GM12878 (cell line): ENCODE data around the gene GABPA. TPM values are rescaled to one million over a fixed set of nuclear protein-coding genes. Genes with fewer than 3 reads are reported as not detected.

ENCODE experiments used
- ATAC-seq: fragments of 200-7000 bp; cut with Tn5 transposase; 3 replicates; pipeline ENCODE4 v1.9.1; 2020; ENCODE audit warnings: mild to moderate bottlenecking, moderate library complexity
- BruUV-seq: library from RNA; stranded (reverse); fragments of 400-500 nt; replicated peaks from 2 replicates; lab custom pipeline; 2021; lab: Mats Ljungman, UMichigan
- CTCF ChIA-PET: fragments of 300-600 bp; sonication (Branson Sonifier 250); formaldehyde crosslinking; extraction: SDS; loops from one replicate; lab custom pipeline; 2021; ENCODE audit warnings: inconsistent platforms; lab: Yijun Ruan, JAX
- POLR2A ChIA-PET: fragments of 350-600 bp; formaldehyde crosslinking; extraction: SDS; loops from one replicate; lab custom pipeline; 2021; ENCODE audit warnings: inconsistent platforms; lab: Charles Lee
- RAD21 ChIA-PET: fragments of 300-600 bp; sonication (Branson Sonifier 250); formaldehyde crosslinking; loops from one replicate; lab custom pipeline; 2023; ENCODE audit warnings: antibody characterized with exemption; ENCODE audit not compliant: unreplicated experiment; lab: Charles Lee
- SMC1A ChIA-PET: fragments of 300-600 bp; sonication (Branson Sonifier 250); formaldehyde crosslinking; loops from one replicate; lab custom pipeline; 2023; ENCODE audit not compliant: unreplicated experiment, uncharacterized antibody; lab: Charles Lee
- DNase-seq: peaks from one replicate; pipeline ENCODE4 v3.0.0-alpha.2; 2011; ENCODE audit warnings: low read depth, low spot score
- FAIRE-seq: peaks from 3 replicates; lab custom pipeline; 2011; peaks lifted over from hg19 to GRCh38; lab: Jason Lieb, UNC
- H2AFZ ChIP-seq: 2 replicates; pipeline ENCODE4 v1.6.0; 2011; ENCODE audit warnings: low read depth, low read length, control low read depth; ENCODE audit not compliant: control insufficient read depth
- H3K27ac ChIP-seq: 2 replicates; pipeline ENCODE4 v1.5.1; 2011; ENCODE audit warnings: control low read depth; ENCODE audit not compliant: control insufficient read depth, insufficient read depth
- H3K27me3 ChIP-seq, 2 experiments: replicated peaks in 1 of 2; 2 replicates each; pipeline versions ENCODE4 v1.6.0 to v1.6.1; 2011; ENCODE audit warnings: low read length in 1 of 2; ENCODE audit not compliant: control insufficient read depth in 2 of 2, insufficient read depth in 2 of 2
- H3K36me3 ChIP-seq, 2 experiments: 2 replicates each; pipeline ENCODE4 v1.5.1; 2011; ENCODE audit warnings: low read length in 1 of 2; ENCODE audit not compliant: control insufficient read depth in 2 of 2, insufficient read depth in 2 of 2
- H3K4me1 ChIP-seq: 2 replicates; pipeline ENCODE4 v1.6.1; 2011; ENCODE audit warnings: mild to moderate bottlenecking, low read length, moderate library complexity, mixed read lengths; ENCODE audit not compliant: control insufficient read depth, insufficient read depth
- H3K4me2 ChIP-seq: 2 replicates; pipeline ENCODE4 v1.6.0; 2011; ENCODE audit warnings: control low read depth; ENCODE audit not compliant: control insufficient read depth, insufficient read depth
- H3K4me3 ChIP-seq: fragments of 200-600 bp; sonication (generic); 2 replicates; pipeline ENCODE4 v1.5.1; 2016
- H3K79me2 ChIP-seq: 2 replicates; pipeline ENCODE4 v1.6.0; 2011; ENCODE audit warnings: low read length; ENCODE audit not compliant: control insufficient read depth, insufficient read depth
- H3K9ac ChIP-seq: 2 replicates; pipeline ENCODE4 v1.8.0; 2011; ENCODE audit warnings: low read length, control low read depth, mixed read lengths; ENCODE audit not compliant: control insufficient read depth, insufficient read depth
- H3K9me3 ChIP-seq: replicated peaks from 3 replicates; pipeline ENCODE4 v1.5.1; 2011; ENCODE audit warnings: mild to moderate bottlenecking, low read length; ENCODE audit not compliant: control insufficient read depth, insufficient read depth
- H4K20me1 ChIP-seq: 2 replicates; pipeline ENCODE4 v1.6.0; 2011; ENCODE audit not compliant: control insufficient read depth, insufficient read depth
- ASH2L ChIP-seq: fragments of 300-600, 200-600 bp; sonication (generic); IDR thresholded peaks from 2 replicates; pipeline ENCODE4 v1.6.1; 2017; ENCODE audit warnings: low read depth, mild to moderate bottlenecking, borderline replicate concordance
- ATF7 ChIP-seq: fragments of 450-650 bp; IDR thresholded peaks from 2 replicates; pipeline ENCODE4 v1.6.1; 2016; ENCODE audit warnings: low read depth, mild to moderate bottlenecking
- BCL11A ChIP-seq: IDR thresholded peaks from 2 replicates; pipeline ENCODE4 v1.6.1; 2011; ENCODE audit warnings: low read depth, low read length
- BHLHE40 ChIP-seq, 2 experiments: fragments of 450-650 bp in 1 of 2; IDR thresholded peaks; 2 replicates each; pipeline ENCODE4 v1.6.1; 2011 to 2017; ENCODE audit warnings: low read depth in 2 of 2, borderline replicate concordance in 1 of 2, improper control_type of control experiment in 1 of 2, low read length in 1 of 2, mild to moderate bottlenecking in 1 of 2
- EED ChIP-seq: sonication (generic); IDR thresholded peaks from 2 replicates; pipeline ENCODE4 v1.6.1; 2016; ENCODE audit warnings: antibody characterized with exemption, low read depth
- ELK1 ChIP-seq: IDR thresholded peaks from 2 replicates; pipeline ENCODE4 v1.6.1; 2012; ENCODE audit warnings: low read depth, low read length, improper control_type of control experiment
- ETV6 ChIP-seq, 2 experiments: fragments of 450-650 bp in 1 of 2; IDR thresholded peaks in 1 of 2; conservative IDR thresholded peaks in 1 of 2; 2 replicates each; pipeline ENCODE4 v1.6.1; 2014; ENCODE audit warnings: antibody characterized with exemption in 1 of 2, borderline replicate concordance in 1 of 2, low read depth in 1 of 2, mild to moderate bottlenecking in 1 of 2, moderate library complexity in 1 of 2
- MTA2 ChIP-seq: fragments of 450-650 bp; IDR thresholded peaks from 2 replicates; pipeline ENCODE4 v1.6.1; 2016; ENCODE audit warnings: low read depth, mild to moderate bottlenecking, moderate library complexity
- NR2C2 ChIP-seq: IDR thresholded peaks from 2 replicates; pipeline ENCODE4 v1.6.1; 2011; ENCODE audit warnings: borderline replicate concordance, low read depth; ENCODE audit not compliant: control insufficient read depth, insufficient read length
- PAX5 ChIP-seq: IDR thresholded peaks from 2 replicates; pipeline ENCODE4 v1.6.1; 2011; ENCODE audit warnings: low read depth, low read length, borderline replicate concordance
- POLR2A ChIP-seq: IDR thresholded peaks from 2 replicates; pipeline ENCODE4 v1.6.1; 2011; ENCODE audit warnings: low read depth, mild to moderate bottlenecking, low read length
- RUNX3 ChIP-seq: IDR thresholded peaks from 2 replicates; pipeline ENCODE4 v1.6.1; 2012; ENCODE audit warnings: low read length, inconsistent platforms
- SIN3A ChIP-seq: IDR thresholded peaks from 2 replicates; pipeline ENCODE4 v1.6.1; 2012; ENCODE audit warnings: low read depth, low read length, improper control_type of control experiment
- TCF7 ChIP-seq: IDR thresholded peaks from 2 replicates; pipeline ENCODE4 v1.6.1; 2014; ENCODE audit warnings: antibody characterized with exemption, borderline replicate concordance
- USF2 ChIP-seq: IDR thresholded peaks from 2 replicates; pipeline ENCODE4 v1.6.1; 2011; ENCODE audit warnings: low read depth, low read length, improper control_type of control experiment, borderline replicate concordance
- ZBED1 ChIP-seq: IDR thresholded peaks from 2 replicates; pipeline ENCODE4 v1.6.1; 2016; ENCODE audit warnings: borderline replicate concordance
- ZNF622 ChIP-seq: fragments of 450-650 bp; IDR thresholded peaks from 2 replicates; pipeline ENCODE4 v1.6.1; 2017; ENCODE audit warnings: mild to moderate bottlenecking, inconsistent platforms
- whole genome bisulfite sequencing: methylation state at CpG from one replicate; pipeline ENCODE4 v1.1.6; 2016; ENCODE audit warnings: low lambda C conversion rate; ENCODE audit not compliant: insufficient replicate concordance, insufficient coverage; ENCODE audit errors: missing lambda C conversion rate; 5-methylcytosine and 5-hydroxymethylcytosine counted together
- in situ Hi-C: fragments of 300-500 bp; cut with MboI; formaldehyde crosslinking; loops from 9 replicates; pipeline ENCODE4 v1.14.3; 2018; ENCODE audit warnings: mixed read lengths
- intact Hi-C: fragments of 100-400 bp; cut with micrococcal nuclease; formaldehyde crosslinking; loops from one replicate; pipeline ENCODE4 v1.14.2; 2022; ENCODE audit not compliant: unreplicated experiment
- polyA plus RNA-seq, 11 experiments: library from polyadenylated mRNA; depleted of rRNA in 4 of 11; unstranded in 6 of 11; stranded (reverse) in 5 of 11; fragments of >200 nt; fragmentation: Nextera tagmentation in 4 of 11; fragmentation: Illumina TruSeq in 1 of 11; extraction: Ambion mirVana in 4 of 11; extraction: Trizol in 1 of 11; gene quantifications; 1 replicate in 1 of 11; 2 replicates in 10 of 11; pipeline versions ENCODE4 v1.2.1 to v1.2.3, GENCODE V29; 2011 to 2016; ENCODE audit warnings: inconsistent platforms in 2 of 11, missing spikeins in 2 of 11, low read depth in 1 of 11
- total RNA-seq, 4 experiments: library from RNA; depleted of rRNA in 3 of 4; stranded (reverse); fragments of >200 nt in 3 of 4; fragmentation: Illumina TruSeq in 1 of 4; extraction: Trizol in 1 of 4; gene quantifications; 2 replicates each; pipeline versions ENCODE4 v1.2.1 to v1.2.3, GENCODE V29; 2013 to 2021
- TF ChIP-seq, protein P1 (sequence below): fragments of 450-650 bp; formaldehyde crosslinking; IDR thresholded peaks from 2 replicates; pipeline ENCODE4 v1.5.0; 2022; ENCODE audit warnings: mild to moderate bottlenecking, missing genetic modification characterization

GABPA gene
- total and polyA plus RNA-seq, 10 of the 15 experiments (the other 5 are each of a cell fraction or from before 2014, with no cell fraction given), result 7.6 to 25.6 (median 22.9) TPM

DNA sequence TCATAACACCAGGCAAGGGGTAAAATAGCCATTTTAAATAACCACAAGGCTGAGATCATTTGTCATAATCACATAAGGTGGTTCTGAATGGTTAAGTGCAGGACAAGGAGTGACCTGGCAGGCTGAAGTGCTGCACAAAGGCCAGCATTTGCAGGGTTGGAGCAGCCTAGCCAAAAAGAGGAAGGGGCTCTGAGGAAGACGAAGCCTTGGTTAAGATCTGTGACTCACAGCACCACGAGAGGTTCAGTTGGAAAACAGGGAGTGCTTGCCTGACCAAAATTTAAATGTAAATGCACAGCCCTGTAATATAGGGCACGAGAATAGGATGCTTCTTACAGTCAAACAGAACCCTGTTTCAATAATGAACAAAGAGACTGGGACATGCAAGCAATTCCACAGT lies 12.1 kb upstream of the GABPA start (continued):
- TF ChIP-seq ELK1, result no peak
- no peak for TF ChIP-seq ASH2L
- TF ChIP-seq ATF7, result no peak
- no peak for TF ChIP-seq USF2

DNA sequence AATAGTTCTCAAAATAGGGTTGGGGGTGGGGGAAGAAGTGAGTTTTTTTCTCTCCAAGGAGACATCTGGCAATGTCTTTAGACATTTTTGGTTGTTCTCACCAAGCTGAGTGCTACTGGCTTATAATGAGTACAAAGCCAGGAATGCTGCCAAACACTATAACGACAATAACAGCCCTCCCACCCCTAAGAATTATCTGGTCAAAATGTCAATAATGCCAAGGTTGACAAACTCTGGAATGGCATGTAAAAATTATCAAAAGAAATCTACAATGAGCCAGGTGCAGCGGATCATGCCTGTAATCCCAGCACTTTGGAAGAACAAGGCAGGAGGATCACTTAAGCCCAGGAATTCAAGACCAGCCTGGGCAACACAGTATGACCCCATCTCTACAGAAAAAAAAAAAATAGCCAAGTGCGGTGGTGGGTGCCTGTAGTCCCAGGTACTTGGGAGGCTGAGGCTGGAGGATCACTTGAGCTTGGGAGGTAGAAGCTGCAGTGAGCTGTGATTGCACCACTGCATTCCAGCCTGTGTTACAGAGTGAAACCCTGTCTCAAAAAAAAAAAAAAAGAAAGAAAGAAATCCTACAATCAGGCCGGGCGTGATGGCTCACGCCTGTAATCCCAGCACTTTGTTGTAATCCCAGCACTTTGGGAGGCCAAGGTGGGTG lies 2.5 kb upstream of the GABPA start:
- Histone ChIP-seq H3K4me3 (peak overlapping the region; percentile 28; the same call in 1 of the 2 replicates), H3K4me2 (peak overlapping the region; percentile 47; the same call in 1 of the 2 replicates), H3K27ac (no peak overlapping the region), H2AFZ (no peak overlapping the region), H3K36me3 (peaks cover 2 to 11% of the 10 kb centered on the region in 2 experiments), H3K9ac (no peak overlapping the region), H3K9me3 (no peaks in the 10 kb centered on the region), H3K27me3 (no peaks in the 10 kb centered on the region), H3K79me2 (peaks cover 67% of the 10 kb centered on the region), H4K20me1 (no peaks in the 10 kb centered on the region), H3K4me1 (peaks cover 10% of the 10 kb centered on the region; the same call in 1 of the 2 replicates)
- in situ Hi-C loops, result loop anchor here (5.0 to 10.0 kb wide), 2 partner anchors 125 to 317 kb away; partner anchors contain the start of gene MRPL39
- CTCF ChIA-PET, result interaction anchor here (0.7 kb wide), 1 partner anchor 124 kb away, joined by 4 read pairs; no protein-coding TSS in a partner anchor
- WGBS, result 93% methylated on average over 6 of the region's 6 CpGs
- DNase-seq, result no peak
- SMC1A ChIA-PET, result interaction anchor here (0.7 to 1.1 kb wide), 3 partner anchors 9 to 124 kb away, joined by 3 to 4 read pairs (median 3); no protein-coding TSS in a partner anchor
- no peak for ATAC-seq
- POLR2A ChIA-PET, result interaction anchor here (0.6 kb wide), 1 partner anchor 18 kb away, joined by 4 read pairs; no protein-coding TSS in a partner anchor
- no peak for FAIRE-seq
- RAD21 ChIA-PET, result no interaction called here
- no TSS peak for BruUV-seq
- intact Hi-C loops, result loop anchor here (10.0 kb wide), 1 partner anchor 433 kb away; no protein-coding TSS in a partner anchor
- TF ChIP-seq PAX5 (no peak), ZBED1 (no peak), SIN3A (no peak), ETV6 (conservative IDR thresholded peaks at IDR 0.05 in 1 of 2, IDR thresholded peaks at IDR 0.05 in 1 of 2; ENCODE audit: borderline replicate concordance in 1 of 2, low read depth in 1 of 2) (no peak), MTA2 (no peak), POLR2A (no peak), BCL11A (no peak), RUNX3 (no peak), BHLHE40 (IDR thresholded peaks at IDR 0.05; ENCODE audit: borderline replicate concordance in 1 of 2, low read depth in 2 of 2, low read length in 1 of 2) (no peak), EED (no peak), TCF7 (no peak), NR2C2 (no peak), ZNF622 (no peak)
- TF ChIP-seq, protein P1, sequence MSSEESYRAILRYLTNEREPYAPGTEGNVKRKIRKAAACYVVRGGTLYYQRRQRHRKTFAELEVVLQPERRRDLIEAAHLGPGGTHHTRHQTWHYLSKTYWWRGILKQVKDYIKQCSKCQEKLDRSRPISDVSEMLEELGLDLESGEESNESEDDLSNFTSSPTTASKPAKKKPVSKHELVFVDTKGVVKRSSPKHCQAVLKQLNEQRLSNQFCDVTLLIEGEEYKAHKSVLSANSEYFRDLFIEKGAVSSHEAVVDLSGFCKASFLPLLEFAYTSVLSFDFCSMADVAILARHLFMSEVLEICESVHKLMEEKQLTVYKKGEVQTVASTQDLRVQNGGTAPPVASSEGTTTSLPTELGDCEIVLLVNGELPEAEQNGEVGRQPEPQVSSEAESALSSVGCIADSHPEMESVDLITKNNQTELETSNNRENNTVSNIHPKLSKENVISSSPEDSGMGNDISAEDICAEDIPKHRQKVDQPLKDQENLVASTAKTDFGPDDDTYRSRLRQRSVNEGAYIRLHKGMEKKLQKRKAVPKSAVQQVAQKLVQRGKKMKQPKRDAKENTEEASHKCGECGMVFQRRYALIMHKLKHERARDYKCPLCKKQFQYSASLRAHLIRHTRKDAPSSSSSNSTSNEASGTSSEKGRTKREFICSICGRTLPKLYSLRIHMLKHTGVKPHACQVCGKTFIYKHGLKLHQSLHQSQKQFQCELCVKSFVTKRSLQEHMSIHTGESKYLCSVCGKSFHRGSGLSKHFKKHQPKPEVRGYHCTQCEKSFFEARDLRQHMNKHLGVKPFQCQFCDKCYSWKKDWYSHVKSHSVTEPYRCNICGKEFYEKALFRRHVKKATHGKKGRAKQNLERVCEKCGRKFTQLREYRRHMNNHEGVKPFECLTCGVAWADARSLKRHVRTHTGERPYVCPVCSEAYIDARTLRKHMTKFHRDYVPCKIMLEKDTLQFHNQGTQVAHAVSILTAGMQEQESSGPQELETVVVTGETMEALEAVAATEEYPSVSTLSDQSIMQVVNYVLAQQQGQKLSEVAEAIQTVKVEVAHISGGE (CRISPR knock-in tag), result no peak
